HG03064 (cell line): ENCODE measurements around the gene OTUB1.
"Not testable (repeated sequence)": the region's sequence is repeated elsewhere in the genome, so short reads cannot be mapped to it uniquely, and the experiment has no call there.

Experiments
- ATAC-seq: cut with Tn5 transposase; IDR thresholded peaks from one replicate; pipeline ENCODE4 v1.9.1; 2021; ENCODE audit warnings: low read depth; ENCODE audit not compliant: unreplicated experiment

Gene OTUB1

DNA sequence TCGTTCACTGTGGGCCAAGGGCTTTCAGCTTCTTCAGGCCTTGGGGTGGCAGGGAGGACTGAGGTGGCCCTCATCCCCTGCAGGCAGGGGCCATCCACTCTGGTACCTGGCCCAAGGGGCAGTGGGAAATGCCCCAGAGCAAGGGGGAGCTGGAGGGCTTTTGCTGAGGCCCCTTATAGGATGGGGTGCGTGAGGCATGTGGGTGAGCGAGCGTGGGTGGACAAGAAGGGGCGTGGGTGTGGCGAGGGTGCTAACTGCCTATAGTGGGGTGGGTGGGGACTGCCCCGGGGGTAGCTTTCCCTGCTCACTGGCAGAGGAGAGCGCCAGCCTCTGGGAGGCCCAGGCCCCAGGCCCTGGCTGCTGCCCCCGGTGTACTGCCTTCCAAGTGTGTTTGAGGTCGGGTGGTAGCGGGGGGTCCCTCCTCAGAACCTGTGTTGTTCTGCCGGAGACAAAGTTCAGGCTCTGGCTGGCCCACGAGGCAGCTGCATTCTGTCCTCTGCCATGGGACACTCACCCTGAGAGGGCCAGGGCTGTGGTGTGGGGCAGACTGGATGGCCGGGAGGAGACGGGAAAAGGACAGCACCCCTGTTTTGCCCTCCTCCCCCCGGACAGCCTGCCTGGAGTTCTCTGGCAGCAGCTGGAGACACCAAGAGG is 52.9 kb downstream of the OTUB1 start:
- no peak for ATAC-seq

DNA sequence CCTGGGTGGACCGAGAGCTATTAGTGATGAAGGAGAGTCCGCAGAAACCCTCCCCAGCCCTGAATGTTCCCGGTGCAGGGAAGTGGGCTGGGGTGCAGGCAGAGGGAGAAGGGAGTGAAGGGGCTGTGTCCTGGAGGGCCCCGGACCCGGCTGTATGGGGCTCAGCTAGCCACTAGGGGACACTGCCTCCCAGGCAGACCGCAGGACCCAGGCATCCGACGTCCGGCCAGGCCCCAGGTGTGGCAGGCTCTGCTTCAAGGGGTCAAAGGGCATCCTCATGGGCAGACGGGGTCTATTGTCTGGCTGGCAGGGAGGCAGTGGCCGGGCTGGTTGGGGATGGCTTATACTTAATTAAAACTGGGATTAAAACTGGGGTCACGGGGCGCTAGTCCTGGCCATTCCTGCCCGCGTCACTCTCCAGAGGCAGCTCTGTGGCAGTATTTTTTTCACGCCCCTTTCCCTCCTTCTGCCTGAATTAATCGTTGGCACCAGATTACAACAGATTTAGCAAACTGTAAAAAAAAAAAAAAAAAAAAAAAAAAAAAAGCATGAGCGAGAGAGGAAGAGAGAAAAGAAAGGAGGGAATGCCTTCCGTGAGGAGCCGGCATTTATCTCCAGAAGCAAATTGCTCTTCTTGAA is 54.6 kb downstream of the OTUB1 start:
- ATAC-seq: no peak

DNA sequence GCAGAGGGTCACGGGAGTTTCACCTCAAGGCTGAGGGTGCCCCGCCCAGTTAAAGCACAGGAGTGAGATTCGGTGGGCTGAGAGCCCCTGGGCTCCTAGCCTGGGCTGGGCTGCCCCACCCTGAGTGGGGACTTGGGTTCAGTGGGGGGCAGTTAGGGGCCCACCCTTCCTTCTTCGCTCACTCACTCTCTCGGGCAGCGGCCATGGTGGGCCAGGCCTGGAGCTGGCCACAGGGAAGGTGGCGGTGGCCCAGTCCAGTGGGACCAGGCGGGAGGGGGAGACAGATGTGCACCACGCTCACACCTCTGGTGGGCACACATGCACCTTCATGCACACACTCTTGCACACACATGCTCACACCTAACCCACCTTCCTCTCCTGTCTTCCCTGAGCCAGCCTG is 55.6 kb downstream of the OTUB1 start:
- ATAC-seq: no peak

DNA sequence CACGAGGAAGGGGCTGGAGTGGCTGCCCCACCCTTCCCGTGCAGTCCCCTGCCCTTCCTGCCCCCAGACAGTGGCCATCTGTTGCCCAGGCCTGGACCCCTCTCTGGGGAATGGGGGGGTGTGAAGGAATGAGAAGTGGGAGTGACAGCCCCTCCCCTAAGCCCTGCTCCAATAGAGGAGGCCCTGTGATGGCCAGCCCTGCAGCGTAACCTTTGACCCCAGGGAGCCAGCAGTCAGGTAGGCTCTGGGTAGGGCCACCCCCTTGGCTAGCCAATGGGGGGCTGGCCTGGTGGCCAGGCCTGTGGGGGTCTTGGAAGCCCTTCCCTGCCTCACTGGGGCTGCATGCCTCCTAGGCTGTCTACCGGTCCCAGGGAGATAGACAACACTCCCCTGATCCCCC is 56.1 kb downstream of the OTUB1 start:
- ATAC-seq: no peak

DNA sequence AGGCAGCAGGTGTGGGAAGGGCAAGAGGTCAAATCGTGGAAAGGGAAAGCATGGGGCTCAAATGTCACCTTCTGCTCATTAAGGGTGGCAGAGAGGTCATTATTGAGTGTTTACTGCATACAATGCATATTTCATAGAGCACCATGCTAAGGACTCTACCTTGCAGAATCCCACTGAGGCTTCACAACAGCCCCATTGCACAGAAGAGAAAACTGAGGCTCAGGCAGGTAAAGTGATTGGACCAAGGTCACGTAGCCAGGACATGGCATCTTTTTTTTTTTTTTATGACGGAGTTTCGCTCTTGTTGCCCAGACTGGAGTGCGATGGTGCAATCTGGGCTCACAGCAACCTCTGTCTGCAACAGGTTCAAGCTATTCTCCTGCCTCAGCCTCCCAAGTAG is 57.3 kb downstream of the OTUB1 start:
- no peak for ATAC-seq

DNA sequence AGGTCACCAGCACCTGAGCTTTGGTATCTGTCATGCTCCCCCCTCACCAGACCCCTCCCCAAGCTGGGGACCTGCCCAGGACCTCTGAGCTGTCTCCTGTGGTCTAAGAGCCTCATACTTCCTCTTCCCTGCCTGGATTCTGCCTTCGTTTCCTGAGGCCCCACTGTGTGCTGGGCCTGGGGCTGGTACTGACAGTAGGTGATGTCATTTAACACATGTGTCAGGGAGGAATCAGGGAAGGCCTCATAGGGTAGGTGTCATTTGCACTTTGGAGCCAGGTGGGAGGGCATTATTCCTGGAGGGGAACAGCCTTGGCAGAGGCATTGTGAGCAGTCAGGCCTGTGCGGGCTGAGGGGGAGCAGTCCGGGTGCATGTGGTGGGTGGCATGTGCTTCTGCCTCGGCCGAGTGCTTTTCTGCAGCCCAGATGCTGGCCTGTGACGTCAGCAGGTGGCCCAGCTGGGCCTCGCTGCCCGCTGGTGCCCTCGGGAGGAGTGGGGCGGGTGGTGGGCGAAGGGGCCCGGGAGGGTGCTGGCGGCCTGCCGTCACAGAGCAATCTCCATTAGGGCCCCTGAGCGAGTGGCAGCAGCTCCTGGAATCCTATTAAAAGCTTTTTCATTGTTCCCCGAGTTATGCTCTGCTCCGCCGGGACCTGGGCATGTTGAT is 58.6 kb downstream of the OTUB1 start:
- ATAC-seq: no peak

DNA sequence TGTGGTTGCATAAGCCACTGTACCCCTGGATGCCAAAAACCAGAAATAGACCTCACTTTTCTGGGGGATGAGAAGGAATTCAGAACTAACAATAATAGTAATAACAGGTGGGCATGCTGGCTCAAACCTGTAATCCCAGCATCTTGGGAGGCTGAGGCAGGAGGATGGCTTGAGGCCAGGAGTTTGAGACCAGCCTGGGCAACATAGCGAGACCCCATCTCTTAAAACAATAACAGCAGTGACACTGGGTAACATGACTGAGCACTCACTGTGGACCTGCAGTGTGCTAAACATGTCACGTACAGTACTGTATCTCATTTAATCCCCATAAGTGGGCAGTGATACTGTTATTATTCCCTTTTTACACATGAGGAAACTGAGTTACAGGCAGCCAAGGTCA is 59.5 kb downstream of the OTUB1 start:
- no peak for ATAC-seq

DNA sequence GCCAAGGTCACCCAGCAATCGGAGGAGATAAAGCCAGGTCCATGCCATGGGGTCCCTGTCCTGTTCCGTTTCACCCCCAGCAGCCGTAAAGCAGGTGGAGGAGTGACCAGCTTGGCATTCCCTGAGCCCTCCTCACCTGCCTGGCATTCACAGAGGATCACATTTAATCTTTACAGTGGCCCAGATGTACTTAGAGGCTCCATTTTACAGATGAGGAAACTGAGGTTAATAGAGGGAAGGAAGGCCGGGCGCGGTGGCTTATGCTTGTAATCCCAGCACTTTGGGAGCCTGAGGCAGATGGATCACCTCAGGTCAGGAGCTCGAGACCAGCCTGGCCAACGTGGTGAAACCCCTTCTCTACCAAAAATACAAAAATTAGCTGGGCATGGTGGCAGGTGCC is 61.1 kb downstream of the OTUB1 start:
- ATAC-seq: not testable (repeated sequence)
